GM18951 (cell line): Measurements from ENCODE around the gene TMEM178A.
"Not testable (repeated sequence)": the region's sequence is repeated elsewhere in the genome, so short reads cannot be mapped to it uniquely, and the experiment has no call there.

Experiments used
- POLR2A ChIP-seq: IDR thresholded peaks from 4 replicates; pipeline ENCODE4 v1.6.1; 2011; ENCODE audit warnings: mild to moderate bottlenecking; ENCODE audit not compliant: insufficient read length, insufficient read depth; ENCODE audit errors: extremely low read depth
- in situ Hi-C: fragments of 300-500 bp; cut with MboI; formaldehyde crosslinking; loops from one replicate; pipeline ENCODE4 v1.12.0; 2022; ENCODE audit warnings: low sequenced_read_pairs, mixed read lengths, inconsistent platforms; ENCODE audit not compliant: unreplicated experiment

The TMEM178A gene

DNA sequence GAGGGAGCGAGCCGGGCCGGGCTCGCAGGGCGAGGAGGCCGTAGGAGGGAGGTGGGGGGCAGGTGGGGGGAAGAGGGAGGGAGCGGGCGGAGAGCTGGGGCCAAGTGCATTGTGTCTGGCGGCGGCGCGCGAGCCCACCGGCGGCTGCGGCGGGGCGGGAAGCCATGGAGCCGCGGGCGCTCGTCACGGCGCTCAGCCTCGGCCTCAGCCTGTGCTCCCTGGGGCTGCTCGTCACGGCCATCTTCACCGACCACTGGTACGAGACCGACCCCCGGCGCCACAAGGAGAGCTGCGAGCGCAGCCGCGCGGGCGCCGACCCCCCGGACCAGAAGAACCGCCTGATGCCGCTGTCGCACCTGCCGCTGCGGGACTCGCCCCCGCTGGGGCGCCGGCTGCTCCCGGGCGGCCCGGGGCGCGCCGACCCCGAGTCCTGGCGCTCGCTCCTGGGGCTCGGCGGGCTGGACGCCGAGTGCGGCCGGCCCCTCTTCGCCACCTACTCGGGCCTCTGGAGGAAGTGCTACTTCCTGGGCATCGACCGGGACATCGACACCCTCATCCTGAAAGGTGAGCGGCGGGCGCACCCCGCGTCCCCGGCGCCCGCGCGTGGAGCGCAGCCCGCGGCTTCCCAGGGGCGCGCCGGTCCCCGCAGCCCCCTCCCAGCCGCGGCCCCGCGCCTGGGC is at the start of gene TMEM178A:
Gene TMEM178A (plus strand): TSS at position 107 of the 680 bp plus-strand sequence. CDS start 58 bp downstream, at position 165.
- in situ Hi-C loops, result no loop called here
- no peak for TF ChIP-seq POLR2A

DNA sequence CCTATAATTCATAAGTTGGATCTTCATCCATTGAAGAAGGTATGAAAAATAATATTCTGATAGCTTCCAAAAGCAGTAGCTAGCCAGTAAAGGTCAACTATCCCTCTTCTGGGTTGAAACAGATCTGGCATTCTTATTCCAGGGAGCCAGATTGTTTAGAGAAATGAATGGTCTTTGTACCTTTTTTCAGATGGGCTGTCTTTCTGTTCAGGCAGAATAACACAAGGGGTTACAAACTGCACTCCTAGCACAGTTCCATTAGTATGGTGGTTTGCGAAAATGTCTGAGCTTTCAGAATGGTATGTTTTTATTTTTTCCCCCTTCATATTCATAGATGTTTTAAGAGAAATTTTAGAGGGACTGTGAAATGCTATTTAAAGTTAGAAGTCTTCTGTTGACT is 47.5 kb upstream of the TMEM178A start:
- in situ Hi-C loops, result no loop called here
- no peak for TF ChIP-seq POLR2A

GRCh38 chr2:39618736-39619135 is 47.0 kb upstream of the TMEM178A start:
- TF ChIP-seq POLR2A, result no peak
- in situ Hi-C loops, result no loop called here

DNA sequence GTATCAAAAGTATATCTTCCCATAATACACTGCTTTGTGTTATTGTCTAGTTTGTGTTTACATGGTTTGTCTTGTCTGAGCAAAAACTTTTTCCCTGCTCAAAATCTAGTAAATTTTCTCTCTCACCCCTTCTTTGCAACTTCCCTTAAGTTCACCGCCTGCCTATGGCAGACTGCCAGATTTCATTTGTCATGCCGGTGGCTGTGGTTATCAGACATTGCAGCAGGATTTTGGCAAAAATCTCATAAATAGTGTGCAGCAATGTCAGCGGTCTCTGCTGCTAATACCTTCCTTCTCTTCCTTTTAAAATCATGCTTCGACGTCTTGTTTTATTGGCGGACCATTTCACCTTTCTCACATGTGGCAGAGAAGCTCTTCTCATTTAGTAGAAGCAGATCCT is 45.6 kb upstream of the TMEM178A start:
- TF ChIP-seq POLR2A, result no peak
- in situ Hi-C loops, result no loop called here

GRCh38 chr2:39621596-39621995 is 44.1 kb upstream of the TMEM178A start:
- no peak for TF ChIP-seq POLR2A
- in situ Hi-C loops, result no loop called here

- TF ChIP-seq POLR2A, result no peak
- in situ Hi-C loops, result no loop called here
Observed at GRCh38 chr2:39622860-39623259, 42.9 kb upstream of the TMEM178A start.

GRCh38 chr2:39623917-39624316 is 41.8 kb upstream of the TMEM178A start:
- in situ Hi-C loops, result no loop called here
- no peak for TF ChIP-seq POLR2A

GRCh38 chr2:39625193-39625926 is 40.4 kb upstream of the TMEM178A start:
- in situ Hi-C loops, result no loop called here
- no peak for TF ChIP-seq POLR2A

DNA sequence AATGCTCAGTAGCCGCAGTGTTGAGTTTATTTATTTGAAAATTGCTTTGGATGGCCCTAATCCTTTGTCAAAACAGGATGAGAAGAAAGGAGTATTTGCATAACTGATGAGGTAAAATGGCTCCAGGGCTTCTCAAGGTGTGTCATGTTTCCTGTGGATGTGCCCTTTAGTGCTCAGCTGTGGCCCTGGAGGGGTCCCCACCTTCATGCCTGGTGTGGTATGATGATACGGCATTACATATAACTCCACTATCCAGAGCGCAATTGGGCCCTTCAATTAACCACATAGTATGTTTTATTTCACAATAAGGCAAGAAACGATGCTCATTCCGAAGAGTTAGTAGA is 39.8 kb upstream of the TMEM178A start:
- TF ChIP-seq POLR2A, result no peak
- in situ Hi-C loops, result no loop called here

DNA sequence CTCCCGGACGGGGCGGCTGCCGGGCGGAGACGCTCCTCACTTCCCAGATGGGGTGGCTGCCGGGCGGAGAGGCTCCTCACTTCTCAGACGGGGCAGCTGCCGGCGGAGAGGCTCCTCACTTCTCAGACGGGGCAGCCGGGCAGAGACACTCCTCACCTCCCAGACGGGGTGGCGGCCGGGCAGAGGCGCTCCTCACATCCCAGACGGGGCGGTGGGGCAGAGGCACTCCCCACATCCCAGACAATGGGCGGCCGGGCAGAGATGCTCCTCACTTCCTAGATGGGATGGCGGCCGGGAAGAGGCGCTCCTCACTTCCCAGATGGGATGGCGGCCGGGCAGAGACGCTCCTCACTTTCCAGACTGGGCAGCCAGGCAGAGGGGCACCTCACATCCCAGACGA is 37.4 kb upstream of the TMEM178A start:
- in situ Hi-C loops, result not testable (repeated sequence)

GRCh38 chr2:39629646-39630045 is 36.1 kb upstream of the TMEM178A start:
- in situ Hi-C loops, result no loop called here
- TF ChIP-seq POLR2A, result no peak

GRCh38 chr2:39631256-39631655 is 34.5 kb upstream of the TMEM178A start:
- in situ Hi-C loops, result no loop called here
- no peak for TF ChIP-seq POLR2A

GRCh38 chr2:39631718-39632117 is 34.0 kb upstream of the TMEM178A start:
- in situ Hi-C loops, result no loop called here
- no peak for TF ChIP-seq POLR2A

- in situ Hi-C loops, result no loop called here
- TF ChIP-seq POLR2A, result no peak
Observed at GRCh38 chr2:39632876-39633275, 32.8 kb upstream of the TMEM178A start.
